ENCODE data around the gene FANCB. TPM values are rescaled to one million over a fixed set of nuclear protein-coding genes. Genes with fewer than 3 reads are reported as not detected.

The FANCB gene
- total RNA-seq, 1 experiment from 2014 or later = 12.1 TPM

GRCh38 chrX:14843666-14844065, 29.2 kb downstream of the FANCB start:
- Histone ChIP-seq H4K8ac (replicated peaks; ENCODE audit: insufficient read length, low read depth, low read length) (no peak overlapping the region), H4K5ac (ENCODE audit: insufficient read length, low read depth, low read length) (no peak overlapping the region), H3K4me1 (ENCODE audit: insufficient read depth, low read length) (no peaks in the 10 kb centered on the region), H4K20me1 (ENCODE audit: control insufficient read depth, insufficient read depth, insufficient read length) (no peaks in the 10 kb centered on the region), H3K23me2 (ENCODE audit: insufficient read length, low read depth, low read length, poor library complexity, severe bottlenecking) (no peaks in the 10 kb centered on the region), H3K79me2 (ENCODE audit: insufficient read depth, low read length) (no peaks in the 10 kb centered on the region), H3T11ph (ENCODE audit: low read length) (no peak overlapping the region), H3K56ac (ENCODE audit: insufficient read length, low read depth, low read length) (no peak overlapping the region), H2AK5ac (ENCODE audit: insufficient read length, low read length) (no peak overlapping the region), H3K23ac (ENCODE audit: insufficient read length, low read depth, low read length) (no peak overlapping the region), H3K27me3 (ENCODE audit: insufficient read depth, low read length) (no peaks in the 10 kb centered on the region), H2BK5ac (ENCODE audit: insufficient read length, low read length) (no peak overlapping the region), H2BK20ac (ENCODE audit: low read depth, low read length, poor library complexity, severe bottlenecking) (no peak overlapping the region), H3K9me3 (ENCODE audit: control insufficient read depth, low read depth, low read length) (no peaks in the 10 kb centered on the region), H3K79me1 (ENCODE audit: insufficient read depth, low read depth, low read length, poor library complexity, severe bottlenecking) (no peaks in the 10 kb centered on the region), H4K91ac (ENCODE audit: insufficient read length, low read depth, low read length) (no peak overlapping the region), H3K4ac (ENCODE audit: low read depth, low read length) (no peak overlapping the region), H3K9ac (ENCODE audit: extremely low read depth, insufficient read length, low read length) (no peak overlapping the region), H2BK12ac (ENCODE audit: insufficient read length, low read depth, low read length) (no peak overlapping the region), H3K27ac (ENCODE audit: insufficient read length, low read depth, low read length) (no peak overlapping the region), H3K14ac (ENCODE audit: insufficient read depth, low read length) (no peak overlapping the region), H2BK120ac (ENCODE audit: low read depth, low read length, poor library complexity, severe bottlenecking) (no peak overlapping the region), H2AFZ (ENCODE audit: low read length) (no peak overlapping the region), H3K18ac (ENCODE audit: insufficient read length, low read depth, low read length) (no peak overlapping the region), H2BK15ac (ENCODE audit: low read depth, low read length) (no peak overlapping the region), H3K4me2 (ENCODE audit: insufficient read depth, insufficient read length, low read length) (no peak overlapping the region)
- DNase-seq = no peak
- WGBS (ENCODE audit: extremely low coverage, insufficient read length, low lambda C conversion rate) = no CpG with 5 or more reads among the region's 4 CpGs
- Mint-ChIP-seq H3K27me3 (ENCODE audit: low read depth) (no peaks in the 10 kb centered on the region), H3K27ac (no peak overlapping the region), H3K4me3 (no peak overlapping the region), H3K4me1 (no peaks in the 10 kb centered on the region), H3K36me3 (ENCODE audit: insufficient read depth in 1 of 3, low read depth in 3 of 3) (peaks cover 6 to 30% (median 23%) of the 10 kb centered on the region in 3 experiments; a peak in 6 of 7 replicates), H3K9me3 (peaks cover 49 to 63% of the 10 kb centered on the region in 2 experiments)
- TF ChIP-seq, protein P1, sequence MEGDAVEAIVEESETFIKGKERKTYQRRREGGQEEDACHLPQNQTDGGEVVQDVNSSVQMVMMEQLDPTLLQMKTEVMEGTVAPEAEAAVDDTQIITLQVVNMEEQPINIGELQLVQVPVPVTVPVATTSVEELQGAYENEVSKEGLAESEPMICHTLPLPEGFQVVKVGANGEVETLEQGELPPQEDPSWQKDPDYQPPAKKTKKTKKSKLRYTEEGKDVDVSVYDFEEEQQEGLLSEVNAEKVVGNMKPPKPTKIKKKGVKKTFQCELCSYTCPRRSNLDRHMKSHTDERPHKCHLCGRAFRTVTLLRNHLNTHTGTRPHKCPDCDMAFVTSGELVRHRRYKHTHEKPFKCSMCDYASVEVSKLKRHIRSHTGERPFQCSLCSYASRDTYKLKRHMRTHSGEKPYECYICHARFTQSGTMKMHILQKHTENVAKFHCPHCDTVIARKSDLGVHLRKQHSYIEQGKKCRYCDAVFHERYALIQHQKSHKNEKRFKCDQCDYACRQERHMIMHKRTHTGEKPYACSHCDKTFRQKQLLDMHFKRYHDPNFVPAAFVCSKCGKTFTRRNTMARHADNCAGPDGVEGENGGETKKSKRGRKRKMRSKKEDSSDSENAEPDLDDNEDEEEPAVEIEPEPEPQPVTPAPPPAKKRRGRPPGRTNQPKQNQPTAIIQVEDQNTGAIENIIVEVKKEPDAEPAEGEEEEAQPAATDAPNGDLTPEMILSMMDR (conservative IDR thresholded peaks at IDR 0.05) = no peak

Measured in H9 (cell line).